ENCODE data around the gene ALAS2. TPM values are rescaled to one million over a fixed set of nuclear protein-coding genes. Genes with fewer than 3 reads are reported as not detected.

ALAS2 gene
- total and polyA plus RNA-seq, 2 experiments from 2014 or later = 4.3 to 5.1 TPM

DNA sequence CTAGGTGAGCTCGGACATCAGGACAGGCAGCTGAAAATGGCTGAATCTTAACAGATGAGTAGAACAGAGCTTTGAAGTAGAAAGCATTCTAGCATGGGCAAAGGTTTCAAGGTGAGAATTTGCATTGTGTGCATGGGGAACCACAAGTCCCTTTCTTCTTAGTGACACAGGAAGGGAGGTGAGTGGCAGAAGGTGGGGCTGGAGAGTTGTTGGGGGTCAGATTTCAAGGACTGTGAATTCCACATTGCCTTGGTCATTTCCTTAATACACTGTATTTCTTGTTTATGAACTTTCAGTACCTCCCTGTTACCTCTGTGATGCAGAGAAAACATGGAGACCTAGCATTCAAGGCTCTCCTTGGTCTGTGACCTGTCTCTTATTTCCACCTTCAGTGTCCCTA lies 26.5 kb downstream of the ALAS2 start:
- H3K9me3 ChIP-seq (ENCODE audit: low read depth) = no peaks in the 10 kb centered on the region
- peaks cover 2% of the 10 kb centered on the region for H3K4me1 ChIP-seq (ENCODE audit: low read depth)
- no peak overlapping the region for H3K4me3 ChIP-seq
- DNase-seq (ENCODE audit: low read depth in 1 of 2, low spot score in 1 of 2) = no peak
- TF ChIP-seq, protein P1, sequence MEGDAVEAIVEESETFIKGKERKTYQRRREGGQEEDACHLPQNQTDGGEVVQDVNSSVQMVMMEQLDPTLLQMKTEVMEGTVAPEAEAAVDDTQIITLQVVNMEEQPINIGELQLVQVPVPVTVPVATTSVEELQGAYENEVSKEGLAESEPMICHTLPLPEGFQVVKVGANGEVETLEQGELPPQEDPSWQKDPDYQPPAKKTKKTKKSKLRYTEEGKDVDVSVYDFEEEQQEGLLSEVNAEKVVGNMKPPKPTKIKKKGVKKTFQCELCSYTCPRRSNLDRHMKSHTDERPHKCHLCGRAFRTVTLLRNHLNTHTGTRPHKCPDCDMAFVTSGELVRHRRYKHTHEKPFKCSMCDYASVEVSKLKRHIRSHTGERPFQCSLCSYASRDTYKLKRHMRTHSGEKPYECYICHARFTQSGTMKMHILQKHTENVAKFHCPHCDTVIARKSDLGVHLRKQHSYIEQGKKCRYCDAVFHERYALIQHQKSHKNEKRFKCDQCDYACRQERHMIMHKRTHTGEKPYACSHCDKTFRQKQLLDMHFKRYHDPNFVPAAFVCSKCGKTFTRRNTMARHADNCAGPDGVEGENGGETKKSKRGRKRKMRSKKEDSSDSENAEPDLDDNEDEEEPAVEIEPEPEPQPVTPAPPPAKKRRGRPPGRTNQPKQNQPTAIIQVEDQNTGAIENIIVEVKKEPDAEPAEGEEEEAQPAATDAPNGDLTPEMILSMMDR (IDR thresholded peaks at IDR 0.05; ENCODE audit: low read depth, low read length) = no peak
- no peaks in the 10 kb centered on the region for H3K36me3 ChIP-seq
- H3K27ac ChIP-seq = no peak overlapping the region
- H3K27me3 ChIP-seq = no peaks in the 10 kb centered on the region

DNA sequence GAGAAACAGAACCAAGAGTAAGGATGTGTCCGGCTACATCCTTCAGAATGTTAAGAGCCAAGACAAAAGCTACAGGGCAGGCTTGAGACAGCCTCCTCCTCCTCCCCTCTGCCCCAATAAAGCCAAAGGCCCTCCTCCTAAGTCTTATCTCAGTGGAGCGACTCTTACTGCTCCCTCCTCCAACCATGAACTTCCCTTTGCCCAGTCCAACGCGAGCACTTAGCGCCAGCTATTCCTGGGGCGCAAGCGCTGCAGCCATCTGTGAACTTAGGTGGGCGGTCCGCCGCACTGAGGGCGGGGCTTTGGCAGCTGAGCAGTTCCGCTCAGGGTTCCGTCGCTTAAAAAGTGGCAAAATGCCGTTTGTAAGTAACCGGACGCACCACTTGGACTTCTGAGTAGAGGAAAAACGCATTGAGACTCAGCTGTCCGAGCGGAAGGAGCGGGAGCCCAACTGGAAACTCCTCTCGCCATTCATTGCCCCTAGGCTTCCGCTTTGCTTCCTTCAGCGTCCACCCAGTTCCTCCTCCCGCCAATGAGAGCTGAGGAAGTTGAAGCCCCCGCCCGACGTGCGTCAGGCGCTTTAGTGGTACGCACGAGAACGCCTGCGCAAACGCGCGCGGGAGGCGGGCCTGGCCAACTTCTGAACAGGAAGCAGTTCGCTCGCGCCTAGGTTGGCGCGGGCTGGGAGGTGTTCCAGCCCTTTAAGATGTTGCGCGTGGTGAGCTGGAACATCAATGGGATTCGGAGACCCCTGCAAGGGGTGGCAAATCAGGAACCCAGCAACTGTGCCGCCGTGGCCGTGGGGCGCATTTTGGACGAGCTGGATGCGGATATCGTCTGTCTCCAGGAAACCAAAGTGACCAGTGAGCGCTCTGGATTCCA lies 30.8 kb downstream of the ALAS2 start, which contains the start of gene APEX2:
APEX2 (plus strand) TSS at position 647 of the 882 bp plus-strand sequence; CDS start at position 707, 60 bp downstream.
- Histone ChIP-seq H3K27me3 (no peaks in the 10 kb centered on the region), H3K9me3 (ENCODE audit: low read depth) (no peaks in the 10 kb centered on the region), H3K36me3 (no peaks in the 10 kb centered on the region), H3K4me1 (ENCODE audit: low read depth) (no peaks in the 10 kb centered on the region), H3K4me3 (peak within 1 kb of the TSS; percentile 32), H3K27ac (peak within 1 kb of the TSS; percentile 34)
- TF ChIP-seq, protein P1 (IDR thresholded peaks at IDR 0.05; ENCODE audit: low read depth, low read length) = no peak
- DNase-seq (ENCODE audit: low read depth in 1 of 2, low spot score in 1 of 2) = peak; percentile 91 to 95

DNA sequence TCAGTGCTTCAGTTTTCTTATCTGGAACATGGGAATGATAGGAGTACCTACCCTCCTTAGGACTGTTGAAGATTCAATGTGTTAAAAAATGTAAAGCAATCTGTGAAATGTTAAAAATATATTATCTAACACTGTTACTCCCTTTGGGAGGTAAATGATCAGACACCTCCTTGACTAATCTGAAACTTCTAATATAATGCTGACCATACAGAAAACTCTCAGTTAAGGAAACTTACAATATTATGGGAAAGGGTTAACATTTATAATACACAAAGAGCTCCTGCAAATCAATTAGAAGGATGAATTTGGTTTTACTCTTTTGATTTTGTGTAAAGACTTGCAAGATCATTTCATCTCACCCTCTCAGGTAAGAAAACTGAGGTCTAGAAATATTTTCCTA lies 35.2 kb downstream of the ALAS2 start:
- H3K9me3 ChIP-seq (ENCODE audit: low read depth) = no peaks in the 10 kb centered on the region
- no peak overlapping the region for H3K27ac ChIP-seq
- TF ChIP-seq, protein P1 (IDR thresholded peaks at IDR 0.05; ENCODE audit: low read depth, low read length) = no peak
- no peaks in the 10 kb centered on the region for H3K36me3 ChIP-seq
- H3K4me1 ChIP-seq (ENCODE audit: low read depth) = no peaks in the 10 kb centered on the region
- DNase-seq (ENCODE audit: low read depth in 1 of 2, low spot score in 1 of 2) = no peak
- H3K27me3 ChIP-seq = no peaks in the 10 kb centered on the region
- no peak overlapping the region for H3K4me3 ChIP-seq

DNA sequence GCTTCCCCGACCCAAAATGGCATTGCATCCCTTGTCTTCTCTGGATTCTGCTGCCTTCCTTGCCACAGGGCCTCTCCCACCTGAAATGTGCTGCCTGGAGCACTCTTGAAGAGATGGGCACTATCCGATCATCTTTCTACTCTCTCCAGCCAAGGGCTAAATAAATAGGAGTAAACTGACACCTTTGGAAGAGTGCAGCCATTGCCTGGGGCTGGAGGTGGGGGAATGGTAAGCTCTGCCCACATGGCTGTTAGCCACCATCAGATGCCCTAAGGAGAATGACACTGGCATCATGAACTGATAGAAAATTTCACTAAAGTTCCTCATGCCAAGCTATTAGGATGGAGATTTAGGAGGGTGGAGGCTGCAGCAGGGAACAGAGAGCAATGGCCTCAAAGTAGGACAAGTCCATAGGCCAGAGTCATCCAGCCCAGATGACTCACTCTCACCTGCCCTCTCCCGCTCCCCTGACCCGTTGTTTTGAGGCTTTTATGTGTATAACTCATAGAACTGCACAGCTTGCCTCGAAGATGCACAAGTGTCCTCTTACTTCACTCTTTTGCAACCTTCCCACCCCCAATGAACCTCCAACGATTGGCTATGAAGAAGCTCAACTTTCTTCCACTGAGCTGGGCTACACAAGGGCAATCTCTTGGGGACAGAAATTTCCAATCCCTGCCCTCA lies 36.0 kb downstream of the ALAS2 start:
- no peak for DNase-seq (ENCODE audit: low read depth in 1 of 2, low spot score in 1 of 2)
- H3K27me3 ChIP-seq = no peaks in the 10 kb centered on the region
- H3K4me3 ChIP-seq = no peak overlapping the region
- TF ChIP-seq, protein P1 (IDR thresholded peaks at IDR 0.05; ENCODE audit: low read depth, low read length) = no peak
- no peaks in the 10 kb centered on the region for H3K9me3 ChIP-seq (ENCODE audit: low read depth)
- no peaks in the 10 kb centered on the region for H3K36me3 ChIP-seq
- H3K4me1 ChIP-seq (ENCODE audit: low read depth) = no peaks in the 10 kb centered on the region
- H3K27ac ChIP-seq = no peak overlapping the region

DNA sequence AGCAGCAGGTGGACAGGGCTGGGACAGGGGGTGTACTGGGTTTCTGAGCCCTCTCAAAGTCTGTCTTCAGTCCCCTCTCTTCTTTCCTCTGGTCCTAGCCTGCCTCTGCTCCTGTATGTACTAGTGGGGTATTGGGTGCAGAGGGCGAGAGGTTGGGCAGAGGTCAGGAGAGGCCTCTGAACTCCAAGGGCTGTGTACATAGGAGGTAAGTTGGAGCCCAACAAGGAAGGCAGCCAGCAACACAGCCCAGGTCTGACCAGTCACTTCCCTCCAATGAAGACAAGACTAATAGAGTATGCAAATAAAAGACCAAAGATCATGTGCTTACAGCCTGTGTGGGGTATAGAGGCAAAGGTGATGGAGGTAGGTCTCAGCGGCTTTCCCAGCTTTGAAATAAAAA lies 36.7 kb downstream of the ALAS2 start, which contains the start of gene PFKFB1:
PFKFB1 (minus strand) TSS at position 90 of the 400 bp plus-strand sequence. CDS start 181 bp downstream, outside the sequence.
- Histone ChIP-seq H3K27ac (no peak within 1 kb of the TSS), H3K27me3 (no peaks in the 10 kb centered on the region), H3K9me3 (ENCODE audit: low read depth) (no peaks in the 10 kb centered on the region), H3K4me3 (no peak within 1 kb of the TSS), H3K4me1 (ENCODE audit: low read depth) (no peaks in the 10 kb centered on the region), H3K36me3 (no peaks in the 10 kb centered on the region)
- TF ChIP-seq, protein P1 (IDR thresholded peaks at IDR 0.05; ENCODE audit: low read depth, low read length) = no peak
- no peak for DNase-seq (ENCODE audit: low read depth in 1 of 2, low spot score in 1 of 2)
